Activated CD8-positive, alpha-beta memory T cell treated with anti-CD3 and anti-CD28 coated beads, Interleukin-2, amount 50 U/mL, for 24 hours (primary cell): ENCODE measurements around the gene CNPY4.

Experiments
- DNase-seq: peaks from one replicate; pipeline ENCODE4 v3.0.0-alpha.2; 2020; ENCODE audit errors: extremely low read depth

The CNPY4 gene

GRCh38 chr7:100148559-100149328 lies 29.3 kb downstream of the CNPY4 start, which contains the start of gene LAMTOR4:
LAMTOR4 (plus strand) TSS chr7:100148918; CDS start chr7:100148973, 55 bp downstream.
- DNase-seq, result peak; percentile 97

- DNase-seq, result no peak
Observed at GRCh38 chr7:100152404-100152803, 33.0 kb downstream of the CNPY4 start.

GRCh38 chr7:100152937-100153666 lies 33.7 kb downstream of the CNPY4 start:
- DNase-seq, result no peak

GRCh38 chr7:100153708-100154535 lies 34.5 kb downstream of the CNPY4 start:
- no peak for DNase-seq

GRCh38 chr7:100154651-100155491 lies 35.4 kb downstream of the CNPY4 start:
- DNase-seq, result no peak

DNA sequence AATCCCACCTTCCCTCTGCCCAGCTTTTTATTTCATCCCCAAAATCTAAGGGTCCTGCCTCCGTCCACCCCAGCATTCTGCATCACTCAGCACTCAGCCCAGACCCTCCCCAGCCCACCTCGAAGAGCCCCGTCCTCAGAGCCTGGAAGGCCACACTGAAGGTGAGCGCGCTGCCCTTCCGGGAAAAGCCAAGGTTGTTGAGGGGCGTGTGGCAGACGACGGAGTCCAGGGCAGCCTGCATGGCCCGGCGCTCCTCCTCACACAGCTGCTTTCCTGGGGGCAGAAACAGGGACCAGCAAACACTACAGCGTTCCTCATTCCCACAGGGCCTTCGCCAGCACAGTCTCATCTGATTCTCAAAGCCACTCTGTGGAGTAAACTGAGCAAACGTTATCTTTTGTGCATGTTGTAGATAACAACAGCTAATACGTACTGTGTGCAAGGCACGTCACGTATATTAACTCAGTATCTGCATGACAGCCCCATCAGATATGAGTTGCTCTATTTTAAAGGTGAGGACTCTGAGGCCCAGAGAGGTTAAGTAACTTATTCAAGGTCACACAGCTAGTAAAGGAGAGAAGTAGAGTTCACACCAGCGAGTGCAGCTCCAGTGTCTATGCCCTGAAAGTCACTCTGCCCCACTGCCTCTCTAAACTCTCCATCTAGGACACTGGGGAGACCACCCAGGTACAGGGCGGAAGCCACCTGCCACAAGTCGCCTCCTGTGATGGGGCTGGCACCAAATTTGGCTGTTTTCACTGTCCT lies 36.3 kb downstream of the CNPY4 start:
- DNase-seq, result no peak

- no peak for DNase-seq
Observed at GRCh38 chr7:100156331-100157068, 37.1 kb downstream of the CNPY4 start.

DNA sequence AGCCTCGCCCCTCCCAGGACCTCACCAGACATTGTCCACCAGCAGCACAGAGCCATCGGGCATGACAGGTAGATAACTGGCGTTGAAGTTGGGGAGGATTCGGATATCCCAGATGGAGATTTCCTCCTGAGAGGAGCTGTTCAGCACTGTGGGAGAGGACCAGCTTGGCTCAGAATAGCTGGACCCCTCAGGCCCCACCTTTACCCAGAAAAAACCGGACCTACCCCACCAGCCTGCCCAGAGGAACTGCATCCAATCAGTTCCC lies 37.6 kb downstream of the CNPY4 start:
- DNase-seq, result no peak

DNA sequence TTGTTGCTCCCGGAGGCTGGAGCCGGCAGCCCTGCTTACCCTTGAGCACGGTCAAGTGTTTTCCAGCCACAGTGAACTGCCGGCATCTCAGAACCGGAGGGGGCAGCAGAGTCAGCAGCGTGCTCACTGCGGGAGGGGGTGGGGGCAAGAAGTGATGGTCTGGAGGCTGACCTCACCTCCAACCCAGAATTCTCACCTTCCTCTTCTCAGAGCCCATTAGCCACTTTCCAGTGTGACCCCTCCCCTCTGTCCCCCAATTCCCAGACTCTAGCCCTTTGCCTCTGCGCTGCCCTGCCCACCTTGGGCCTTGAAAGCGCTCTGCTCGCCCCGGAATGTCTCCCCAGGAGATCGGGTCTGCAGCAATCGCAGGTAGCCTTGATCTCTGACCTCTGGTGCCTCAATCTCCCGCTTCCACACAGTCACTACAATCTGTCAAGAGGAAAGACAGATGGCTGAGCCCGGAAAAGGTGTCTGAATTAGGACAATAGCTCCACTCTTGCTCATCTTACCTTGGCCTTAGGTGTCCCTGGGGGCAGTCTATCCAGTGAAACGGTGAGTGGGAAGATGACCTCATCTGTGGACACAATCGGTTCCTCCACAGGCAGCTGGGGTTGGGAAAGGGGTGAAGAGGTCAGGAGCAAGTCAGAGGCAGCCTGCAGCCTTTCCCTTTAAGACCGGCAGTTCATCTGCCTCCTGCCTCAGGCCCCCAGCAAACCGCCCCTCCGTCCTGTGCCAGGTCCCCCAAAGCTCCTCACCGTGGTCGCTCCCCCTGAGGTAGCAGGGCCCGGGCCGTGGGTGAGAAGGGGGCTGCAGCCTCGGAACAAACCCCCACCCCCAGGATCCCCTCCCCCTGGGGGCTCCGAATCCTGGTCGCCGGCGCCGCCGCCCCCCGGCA lies 38.1 kb downstream of the CNPY4 start:
- no peak for DNase-seq

DNA sequence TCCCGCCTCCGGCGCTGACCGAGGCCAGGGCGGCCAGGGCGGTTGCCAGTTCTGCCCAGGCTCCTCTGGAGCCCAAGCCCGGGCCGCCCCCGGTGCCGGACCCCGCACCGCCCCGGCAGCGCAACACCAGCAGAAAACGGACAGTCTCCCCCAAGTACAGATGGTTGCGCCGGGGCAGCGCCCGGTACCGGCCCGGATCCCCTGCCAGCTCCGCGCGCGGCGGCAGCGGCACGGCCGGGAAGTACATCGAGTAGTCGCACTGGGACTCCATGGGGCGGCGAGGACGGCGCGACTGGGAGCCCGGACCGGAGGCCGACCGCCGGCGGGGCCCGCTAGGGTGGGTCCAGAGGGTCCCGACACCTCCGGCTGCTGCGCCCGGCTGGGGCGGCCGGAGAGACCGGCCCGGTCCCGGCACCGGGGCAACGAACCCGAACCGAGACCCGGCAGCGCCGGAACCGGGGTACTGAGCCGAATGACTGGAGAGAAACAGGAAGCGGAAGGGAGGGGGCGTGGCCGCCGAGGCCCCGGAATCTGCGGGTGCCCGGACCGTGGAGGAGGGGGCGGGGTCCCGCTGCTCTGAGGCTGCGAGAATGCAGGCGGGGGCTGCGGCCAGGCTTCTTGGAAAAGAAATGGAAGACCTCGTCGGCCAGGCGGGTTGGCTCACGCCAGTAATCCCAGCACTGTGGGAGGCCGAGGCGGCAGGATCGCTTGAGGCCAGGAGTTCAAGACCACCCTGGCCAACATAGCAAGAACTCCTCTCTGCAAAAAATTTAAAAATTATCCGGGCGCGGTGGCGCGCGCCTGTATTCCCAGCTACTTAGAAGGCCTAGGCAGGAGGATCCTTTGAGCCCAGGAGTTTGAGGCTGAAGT lies 39.0 kb downstream of the CNPY4 start, which contains the start of gene TRAPPC14:
Gene TRAPPC14 (minus strand): TSS at position 495 of the 870 bp plus-strand sequence. CDS start 224 bp downstream, at position 271.
- peak; percentile 78 for DNase-seq

GRCh38 chr7:100159099-100159623 lies 39.7 kb downstream of the CNPY4 start:
- no peak for DNase-seq

DNA sequence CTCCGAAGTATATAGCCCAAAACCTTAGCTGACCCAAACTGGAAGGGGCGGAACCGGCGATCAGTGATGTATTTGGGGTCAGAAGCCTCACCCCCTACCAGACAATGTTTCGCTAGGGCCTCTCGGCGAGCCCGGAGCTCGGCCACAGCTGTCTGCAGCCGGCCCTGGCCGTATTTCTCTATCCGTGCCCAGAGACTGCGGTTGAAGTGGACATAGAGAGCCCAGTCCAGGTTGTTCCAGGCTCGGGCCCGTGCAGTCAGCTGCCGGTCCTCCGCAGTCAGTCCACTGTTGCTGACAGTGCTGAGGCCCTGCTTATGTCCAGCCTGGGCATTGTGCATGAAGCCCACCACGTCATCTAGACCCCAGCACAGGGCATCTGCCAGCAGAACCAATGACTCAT lies 40.6 kb downstream of the CNPY4 start:
- DNase-seq, result no peak

- DNase-seq, result no peak
Observed at GRCh38 chr7:100163006-100163531, 43.6 kb downstream of the CNPY4 start.

- DNase-seq, result no peak
Observed at GRCh38 chr7:100163871-100164270, 44.4 kb downstream of the CNPY4 start.

DNA sequence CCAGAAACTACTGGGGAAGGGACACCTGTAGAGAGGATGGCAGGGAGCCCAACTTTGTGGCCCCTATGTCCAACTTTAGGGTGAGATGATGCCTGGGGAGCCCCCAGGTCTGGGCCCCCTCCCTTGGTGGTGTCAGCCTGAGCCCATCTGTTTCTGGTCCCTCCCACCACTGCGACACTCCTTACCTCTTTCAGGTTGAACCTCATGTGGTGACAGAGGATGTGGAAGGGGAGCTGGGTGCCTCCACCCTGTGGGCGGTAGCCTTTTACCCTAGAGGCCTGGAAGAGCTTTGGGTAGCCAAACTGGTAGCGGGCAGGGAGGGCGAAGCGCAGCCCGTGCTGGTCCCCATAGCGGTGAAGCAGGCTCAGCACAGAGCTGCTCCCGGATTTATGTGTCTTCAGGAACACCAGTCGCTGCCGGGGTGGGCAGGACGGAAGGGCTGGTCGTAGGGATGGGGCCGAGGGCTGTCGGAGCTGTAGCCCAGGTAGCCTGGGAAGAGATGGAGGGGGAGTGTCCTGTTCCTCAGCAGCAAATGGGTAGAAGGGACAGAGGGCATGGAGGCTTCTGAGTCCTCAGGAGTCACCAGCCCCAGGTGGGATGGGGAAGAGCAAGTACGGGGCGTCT lies 47.0 kb downstream of the CNPY4 start:
- no peak for DNase-seq

DNA sequence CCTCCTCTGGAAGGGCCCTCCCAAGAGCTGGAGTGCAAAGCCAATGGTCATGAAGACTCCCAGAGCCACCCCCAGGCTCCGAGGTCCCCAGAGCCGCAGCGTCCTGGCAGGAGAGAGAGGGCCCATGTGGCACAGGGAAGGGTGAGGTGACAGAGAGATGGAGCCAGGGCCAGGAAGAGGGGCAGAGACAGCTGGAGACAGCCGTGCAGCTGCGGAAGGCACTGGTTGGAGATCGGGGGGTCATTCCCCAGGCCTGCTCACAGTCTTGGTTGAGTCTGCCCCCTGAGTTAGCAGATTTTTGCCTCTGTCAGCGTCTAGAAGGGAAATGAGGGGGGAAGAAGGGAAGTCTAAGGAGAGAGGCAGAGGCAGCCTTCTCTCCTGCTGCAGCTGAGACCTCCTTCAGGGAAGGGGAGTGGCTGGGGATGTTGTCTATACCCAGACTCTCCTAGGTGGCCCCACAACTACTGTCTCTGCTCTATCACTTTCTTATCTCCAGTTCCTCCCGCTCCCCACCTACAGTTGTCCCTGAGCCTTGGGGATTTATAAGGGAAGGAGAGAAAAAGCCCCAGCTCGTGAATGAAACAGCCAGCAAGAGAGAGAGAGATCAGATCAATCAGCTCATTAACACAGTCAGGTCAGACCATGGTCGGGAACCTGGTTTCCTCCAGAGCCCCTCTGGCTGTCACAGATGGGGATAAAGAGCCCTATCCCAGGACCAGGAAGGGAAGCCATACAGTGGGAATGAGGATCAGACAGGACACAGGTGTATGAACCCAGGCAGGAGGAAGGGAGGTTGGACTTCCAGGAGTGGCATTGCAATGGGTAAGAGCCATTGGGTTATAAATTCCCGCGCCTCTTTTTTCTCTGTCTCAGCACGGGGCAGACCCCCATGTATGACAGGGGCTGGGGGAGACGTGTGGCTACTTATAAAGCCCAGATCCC lies 47.8 kb downstream of the CNPY4 start:
- DNase-seq, result no peak
